Loucy (cell line): ENCODE data around the gene LIPC.

Source experiments
- H2AFZ ChIP-seq: fragments of 200-600 bp; sonication (generic); 2 replicates; pipeline ENCODE4 v1.6.0; 2016; ENCODE audit warnings: antibody characterized with exemption, mild to moderate bottlenecking, low read length, moderate library complexity
- H3F3A ChIP-seq: fragments of 200-600 bp; 2 replicates; pipeline ENCODE4 v1.6.0; 2016; ENCODE audit warnings: antibody characterized with exemption, low read depth, mild to moderate bottlenecking
- H3K27me3 ChIP-seq: fragments of 200-600 bp; sonication (generic); 2 replicates; pipeline ENCODE4 v1.6.1; 2014; ENCODE audit warnings: low read length, mild to moderate bottlenecking; ENCODE audit not compliant: insufficient read depth, poor library complexity, severe bottlenecking
- H3K36me3 ChIP-seq: fragments of 200-600 bp; sonication (generic); 2 replicates; pipeline ENCODE4 v1.6.1; 2016; ENCODE audit warnings: low read length; ENCODE audit not compliant: insufficient read depth
- H3K4me1 ChIP-seq: fragments of 200-600 bp; sonication (generic); 2 replicates; pipeline ENCODE4 v1.5.1; 2014; ENCODE audit warnings: low read length, mild to moderate bottlenecking; ENCODE audit not compliant: insufficient read depth, poor library complexity, severe bottlenecking
- H3K4me2 ChIP-seq: fragments of 200-600 bp; sonication (generic); 2 replicates; pipeline ENCODE4 v1.6.0; 2014; ENCODE audit warnings: antibody characterized with exemption, low read length, low read depth, mild to moderate bottlenecking; ENCODE audit not compliant: poor library complexity, severe bottlenecking
- H3K4me3 ChIP-seq: fragments of 200-600 bp; sonication (generic); 2 replicates; pipeline ENCODE4 v1.5.1; 2014; ENCODE audit warnings: low read length, mild to moderate bottlenecking, mixed read lengths; ENCODE audit not compliant: poor library complexity, severe bottlenecking
- H3K79me2 ChIP-seq: fragments of 200-600 bp; sonication (generic); 2 replicates; pipeline ENCODE4 v1.6.1; 2014; ENCODE audit warnings: low read length; ENCODE audit not compliant: insufficient read depth
- H3K9ac ChIP-seq: fragments of 200-600 bp; sonication (generic); 2 replicates; pipeline ENCODE4 v1.6.0; 2014; ENCODE audit warnings: mild to moderate bottlenecking, low read depth, low read length, moderate library complexity; ENCODE audit not compliant: poor library complexity, severe bottlenecking
- H3K9me2 ChIP-seq: fragments of 200-600 bp; sonication (generic); replicated peaks from 2 replicates; pipeline ENCODE4 v1.6.1; 2016; ENCODE audit warnings: low read depth, low read length, mixed read lengths
- H3K9me3 ChIP-seq: fragments of 200-600 bp; sonication (generic); 2 replicates; pipeline ENCODE4 v1.6.1; 2014; ENCODE audit warnings: mild to moderate bottlenecking, antibody characterized with exemption, low read length, low read depth; ENCODE audit not compliant: insufficient read depth
- H4K20me1 ChIP-seq: fragments of 200-600 bp; sonication (generic); 2 replicates; pipeline ENCODE4 v1.6.0; 2014; ENCODE audit warnings: antibody characterized with exemption, low read length, mild to moderate bottlenecking; ENCODE audit not compliant: insufficient read depth, poor library complexity, severe bottlenecking
- EZH2phosphoT487 ChIP-seq: fragments of 200-600 bp; IDR thresholded peaks from 2 replicates; pipeline ENCODE4 v1.6.1; 2018; ENCODE audit warnings: antibody characterized with exemption, mild to moderate bottlenecking, moderate library complexity, borderline replicate concordance
- TF ChIP-seq, protein P1 (sequence below): fragments of 200-600 bp; sonication (generic); conservative IDR thresholded peaks from 2 replicates; pipeline ENCODE4 v1.5.1; 2014; ENCODE audit warnings: mild to moderate bottlenecking, antibody characterized with exemption, low read length

LIPC gene

DNA sequence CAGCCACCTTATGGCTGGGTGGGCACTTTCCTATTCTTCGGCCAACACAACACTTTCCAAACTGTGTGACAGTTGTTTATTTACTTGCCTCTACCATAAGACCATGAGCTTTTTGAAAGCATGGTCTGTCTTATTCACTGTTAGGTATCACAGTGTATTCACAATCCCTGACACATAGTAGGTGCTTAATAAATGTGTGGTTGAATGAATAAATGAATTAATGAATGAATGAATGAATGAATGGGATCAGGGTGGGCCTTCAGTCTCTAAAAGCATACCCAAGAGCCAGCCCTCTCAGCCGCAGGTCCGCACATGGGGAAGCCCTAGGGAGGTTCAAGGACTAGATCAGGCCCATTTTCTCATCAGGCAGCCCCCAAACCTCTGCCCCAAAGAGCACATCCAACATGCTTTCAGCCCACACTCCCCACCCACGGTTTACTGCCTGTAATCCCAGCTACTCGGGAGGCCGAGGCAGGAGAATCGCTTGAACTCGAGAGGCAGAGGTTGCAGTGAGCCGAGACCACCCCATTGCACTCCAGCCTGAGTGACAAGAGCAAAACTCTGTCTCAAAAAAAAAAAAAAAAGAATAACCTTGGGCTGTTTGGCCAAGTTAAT, 95.9 kb downstream of the LIPC start:
- no peak overlapping the region for H3K4me2 ChIP-seq
- H3K9ac ChIP-seq = no peak overlapping the region

DNA sequence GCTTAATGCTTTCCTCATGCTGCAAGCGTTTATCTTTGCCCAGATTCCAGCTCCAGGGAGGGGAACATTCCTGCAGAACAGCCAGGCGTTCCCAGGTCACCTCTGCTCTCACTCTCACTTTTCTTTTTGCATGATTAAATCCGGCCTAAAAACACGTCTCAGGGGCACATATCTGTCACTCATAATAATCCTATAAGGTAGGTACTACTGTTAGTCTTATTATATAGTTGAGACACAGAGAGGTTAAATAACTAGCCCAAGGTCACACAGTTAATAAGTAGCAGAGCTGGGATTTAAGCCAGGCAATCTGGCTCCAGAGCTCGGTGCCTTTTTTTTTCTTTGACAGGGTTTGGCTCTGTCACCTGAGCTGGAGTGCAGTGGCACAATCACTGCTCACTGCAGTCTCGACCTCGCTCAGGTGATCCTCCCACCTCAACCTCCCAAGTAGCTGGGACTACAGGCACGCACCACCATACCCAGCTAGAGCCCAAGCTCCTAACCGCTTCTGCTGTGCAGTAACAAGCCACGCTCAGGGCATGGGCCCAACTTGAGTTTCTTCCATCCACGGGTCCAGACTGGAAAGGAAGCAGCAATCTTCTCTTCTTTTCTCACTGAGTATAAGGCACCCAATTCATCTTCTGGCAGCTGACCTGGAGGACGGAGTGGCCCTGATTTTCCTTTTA, 96.5 kb downstream of the LIPC start:
- Histone ChIP-seq H3K4me1 (no peaks in the 10 kb centered on the region), H3K27me3 (no peaks in the 10 kb centered on the region), H4K20me1 (no peaks in the 10 kb centered on the region), H3K79me2 (no peaks in the 10 kb centered on the region), H3K9ac (no peak overlapping the region), H3K36me3 (no peaks in the 10 kb centered on the region), H3F3A (no peaks in the 10 kb centered on the region), H3K4me2 (no peak overlapping the region), H3K9me3 (no peaks in the 10 kb centered on the region), H3K9me2 (no peaks in the 10 kb centered on the region), H2AFZ (no peak overlapping the region), H3K4me3 (no peak overlapping the region)
- TF ChIP-seq, protein P1, sequence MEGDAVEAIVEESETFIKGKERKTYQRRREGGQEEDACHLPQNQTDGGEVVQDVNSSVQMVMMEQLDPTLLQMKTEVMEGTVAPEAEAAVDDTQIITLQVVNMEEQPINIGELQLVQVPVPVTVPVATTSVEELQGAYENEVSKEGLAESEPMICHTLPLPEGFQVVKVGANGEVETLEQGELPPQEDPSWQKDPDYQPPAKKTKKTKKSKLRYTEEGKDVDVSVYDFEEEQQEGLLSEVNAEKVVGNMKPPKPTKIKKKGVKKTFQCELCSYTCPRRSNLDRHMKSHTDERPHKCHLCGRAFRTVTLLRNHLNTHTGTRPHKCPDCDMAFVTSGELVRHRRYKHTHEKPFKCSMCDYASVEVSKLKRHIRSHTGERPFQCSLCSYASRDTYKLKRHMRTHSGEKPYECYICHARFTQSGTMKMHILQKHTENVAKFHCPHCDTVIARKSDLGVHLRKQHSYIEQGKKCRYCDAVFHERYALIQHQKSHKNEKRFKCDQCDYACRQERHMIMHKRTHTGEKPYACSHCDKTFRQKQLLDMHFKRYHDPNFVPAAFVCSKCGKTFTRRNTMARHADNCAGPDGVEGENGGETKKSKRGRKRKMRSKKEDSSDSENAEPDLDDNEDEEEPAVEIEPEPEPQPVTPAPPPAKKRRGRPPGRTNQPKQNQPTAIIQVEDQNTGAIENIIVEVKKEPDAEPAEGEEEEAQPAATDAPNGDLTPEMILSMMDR = no peak
- no peak for TF ChIP-seq EZH2phosphoT487

More for the DNA sequence above, 95.9 kb downstream of the LIPC start:
- Histone ChIP-seq H2AFZ (no peak overlapping the region), H3F3A (no peaks in the 10 kb centered on the region), H4K20me1 (no peaks in the 10 kb centered on the region), H3K9me2 (no peaks in the 10 kb centered on the region), H3K4me1 (peaks cover 4% of the 10 kb centered on the region), H3K36me3 (no peaks in the 10 kb centered on the region), H3K4me3 (no peak overlapping the region), H3K9me3 (no peaks in the 10 kb centered on the region), H3K27me3 (no peaks in the 10 kb centered on the region), H3K79me2 (no peaks in the 10 kb centered on the region)
- TF ChIP-seq, protein P1 = no peak
- TF ChIP-seq EZH2phosphoT487 = no peak

DNA sequence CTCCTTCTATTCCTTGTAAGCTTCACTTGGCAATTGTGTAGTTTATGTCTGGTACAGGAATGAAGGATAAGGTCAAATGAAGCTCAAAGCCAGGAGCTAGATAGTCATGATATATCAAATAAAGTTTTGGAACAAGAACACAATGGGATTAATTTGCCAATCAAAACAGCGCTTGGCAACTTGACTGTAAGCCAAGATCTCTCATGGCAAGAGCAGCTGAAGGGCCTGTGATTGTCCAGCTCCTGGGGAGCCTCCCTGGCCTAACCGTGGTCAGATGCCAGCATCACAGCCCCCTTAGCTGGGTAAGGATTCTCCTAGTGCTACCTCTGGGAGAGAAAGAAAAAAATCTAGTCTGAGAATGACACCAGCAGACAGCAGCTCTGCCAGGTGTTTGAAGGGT, 97.2 kb downstream of the LIPC start:
- Histone ChIP-seq H3K9me2 (no peaks in the 10 kb centered on the region), H3K4me3 (no peak overlapping the region), H3F3A (no peaks in the 10 kb centered on the region), H2AFZ (no peak overlapping the region), H3K9me3 (no peaks in the 10 kb centered on the region), H3K9ac (no peak overlapping the region), H4K20me1 (no peaks in the 10 kb centered on the region), H3K36me3 (no peaks in the 10 kb centered on the region), H3K79me2 (no peaks in the 10 kb centered on the region), H3K4me2 (no peak overlapping the region), H3K27me3 (no peaks in the 10 kb centered on the region), H3K4me1 (peaks cover 2% of the 10 kb centered on the region)
- no peak for TF ChIP-seq EZH2phosphoT487
- TF ChIP-seq, protein P1 = no peak
